ENCODE data around the gene GNPTAB. TPM values are rescaled to one million over a fixed set of nuclear protein-coding genes. Genes with fewer than 3 reads are reported as not detected.
A peak's percentile ranks its signal among the peaks of the same experiment; 100 is the strongest.

GNPTAB gene
- total and polyA plus RNA-seq, 2 of the 13 experiments (the other 11 are each of a cell fraction or from before 2014, with no cell fraction given), result 13.6 to 19.4 TPM

DNA sequence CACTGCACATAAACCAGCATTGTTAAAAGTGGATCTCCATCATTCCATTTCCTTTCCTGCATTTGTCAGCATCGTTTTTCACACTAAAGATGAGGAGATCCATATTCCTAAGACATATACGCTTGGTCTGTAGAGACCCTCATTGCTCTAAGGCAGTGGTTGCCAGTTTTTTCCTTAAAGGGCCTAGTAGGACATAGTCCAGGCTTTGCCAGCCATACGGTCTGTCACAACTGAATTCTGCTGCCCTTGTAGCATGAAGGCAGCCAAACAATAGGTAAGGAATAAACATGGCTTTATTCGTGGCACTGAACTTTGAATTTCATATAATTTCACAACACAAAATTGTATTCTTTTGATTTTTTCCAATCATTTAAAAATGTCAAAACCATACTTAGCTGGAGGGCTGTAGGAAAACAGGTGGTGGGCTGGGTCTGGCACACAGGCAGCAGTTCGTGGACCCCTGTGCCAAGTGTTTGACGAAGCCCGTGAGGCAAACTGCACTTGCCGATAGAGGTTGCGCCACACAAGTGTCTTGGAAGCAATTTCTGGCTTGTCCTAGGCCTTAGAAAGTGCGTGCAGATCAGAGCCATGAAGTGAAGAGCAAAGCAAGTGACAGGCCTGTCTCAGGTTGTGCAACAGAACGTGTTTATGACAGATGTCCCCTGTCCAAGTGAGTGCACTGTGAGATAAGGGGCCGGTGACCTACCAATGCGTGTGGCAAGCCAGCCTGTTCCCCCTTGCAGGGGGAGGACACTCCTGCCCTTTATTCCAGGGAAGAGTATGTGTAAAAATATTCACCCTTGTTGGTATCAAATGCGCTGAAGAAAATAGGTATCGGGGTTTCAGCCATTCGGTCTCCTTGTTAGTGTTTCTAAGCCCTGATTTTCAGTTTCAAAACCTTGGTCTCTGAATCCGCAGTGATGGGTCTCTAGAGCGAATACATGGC is 134.2 kb downstream of the GNPTAB start (continued):
- TF ChIP-seq, protein P1, sequence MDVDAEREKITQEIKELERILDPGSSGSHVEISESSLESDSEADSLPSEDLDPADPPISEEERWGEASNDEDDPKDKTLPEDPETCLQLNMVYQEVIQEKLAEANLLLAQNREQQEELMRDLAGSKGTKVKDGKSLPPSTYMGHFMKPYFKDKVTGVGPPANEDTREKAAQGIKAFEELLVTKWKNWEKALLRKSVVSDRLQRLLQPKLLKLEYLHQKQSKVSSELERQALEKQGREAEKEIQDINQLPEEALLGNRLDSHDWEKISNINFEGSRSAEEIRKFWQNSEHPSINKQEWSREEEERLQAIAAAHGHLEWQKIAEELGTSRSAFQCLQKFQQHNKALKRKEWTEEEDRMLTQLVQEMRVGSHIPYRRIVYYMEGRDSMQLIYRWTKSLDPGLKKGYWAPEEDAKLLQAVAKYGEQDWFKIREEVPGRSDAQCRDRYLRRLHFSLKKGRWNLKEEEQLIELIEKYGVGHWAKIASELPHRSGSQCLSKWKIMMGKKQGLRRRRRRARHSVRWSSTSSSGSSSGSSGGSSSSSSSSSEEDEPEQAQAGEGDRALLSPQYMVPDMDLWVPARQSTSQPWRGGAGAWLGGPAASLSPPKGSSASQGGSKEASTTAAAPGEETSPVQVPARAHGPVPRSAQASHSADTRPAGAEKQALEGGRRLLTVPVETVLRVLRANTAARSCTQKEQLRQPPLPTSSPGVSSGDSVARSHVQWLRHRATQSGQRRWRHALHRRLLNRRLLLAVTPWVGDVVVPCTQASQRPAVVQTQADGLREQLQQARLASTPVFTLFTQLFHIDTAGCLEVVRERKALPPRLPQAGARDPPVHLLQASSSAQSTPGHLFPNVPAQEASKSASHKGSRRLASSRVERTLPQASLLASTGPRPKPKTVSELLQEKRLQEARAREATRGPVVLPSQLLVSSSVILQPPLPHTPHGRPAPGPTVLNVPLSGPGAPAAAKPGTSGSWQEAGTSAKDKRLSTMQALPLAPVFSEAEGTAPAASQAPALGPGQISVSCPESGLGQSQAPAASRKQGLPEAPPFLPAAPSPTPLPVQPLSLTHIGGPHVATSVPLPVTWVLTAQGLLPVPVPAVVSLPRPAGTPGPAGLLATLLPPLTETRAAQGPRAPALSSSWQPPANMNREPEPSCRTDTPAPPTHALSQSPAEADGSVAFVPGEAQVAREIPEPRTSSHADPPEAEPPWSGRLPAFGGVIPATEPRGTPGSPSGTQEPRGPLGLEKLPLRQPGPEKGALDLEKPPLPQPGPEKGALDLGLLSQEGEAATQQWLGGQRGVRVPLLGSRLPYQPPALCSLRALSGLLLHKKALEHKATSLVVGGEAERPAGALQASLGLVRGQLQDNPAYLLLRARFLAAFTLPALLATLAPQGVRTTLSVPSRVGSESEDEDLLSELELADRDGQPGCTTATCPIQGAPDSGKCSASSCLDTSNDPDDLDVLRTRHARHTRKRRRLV (CRISPR knock-in tag; IDR thresholded peaks at IDR 0.05), result no peak
- TF ChIP-seq KDM2A (CRISPR knock-in tag; IDR thresholded peaks at IDR 0.05; ENCODE audit: borderline replicate concordance, low read depth), result 0 out of 2 replicates have a peak, but pooled peaks have one; percentile 2
- 0 out of 2 replicates have a peak, but pooled peaks have one; percentile 63 for TF ChIP-seq KDM4B (CRISPR knock-in tag; IDR thresholded peaks at IDR 0.05)
- TF ChIP-seq, protein P2, sequence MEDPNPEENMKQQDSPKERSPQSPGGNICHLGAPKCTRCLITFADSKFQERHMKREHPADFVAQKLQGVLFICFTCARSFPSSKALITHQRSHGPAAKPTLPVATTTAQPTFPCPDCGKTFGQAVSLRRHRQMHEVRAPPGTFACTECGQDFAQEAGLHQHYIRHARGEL (CRISPR knock-in tag; IDR thresholded peaks at IDR 0.05), result no peak
- no peak for TF ChIP-seq KDM5B (CRISPR knock-in tag; IDR thresholded peaks at IDR 0.05; ENCODE audit: borderline replicate concordance)
- TF ChIP-seq, protein P3, sequence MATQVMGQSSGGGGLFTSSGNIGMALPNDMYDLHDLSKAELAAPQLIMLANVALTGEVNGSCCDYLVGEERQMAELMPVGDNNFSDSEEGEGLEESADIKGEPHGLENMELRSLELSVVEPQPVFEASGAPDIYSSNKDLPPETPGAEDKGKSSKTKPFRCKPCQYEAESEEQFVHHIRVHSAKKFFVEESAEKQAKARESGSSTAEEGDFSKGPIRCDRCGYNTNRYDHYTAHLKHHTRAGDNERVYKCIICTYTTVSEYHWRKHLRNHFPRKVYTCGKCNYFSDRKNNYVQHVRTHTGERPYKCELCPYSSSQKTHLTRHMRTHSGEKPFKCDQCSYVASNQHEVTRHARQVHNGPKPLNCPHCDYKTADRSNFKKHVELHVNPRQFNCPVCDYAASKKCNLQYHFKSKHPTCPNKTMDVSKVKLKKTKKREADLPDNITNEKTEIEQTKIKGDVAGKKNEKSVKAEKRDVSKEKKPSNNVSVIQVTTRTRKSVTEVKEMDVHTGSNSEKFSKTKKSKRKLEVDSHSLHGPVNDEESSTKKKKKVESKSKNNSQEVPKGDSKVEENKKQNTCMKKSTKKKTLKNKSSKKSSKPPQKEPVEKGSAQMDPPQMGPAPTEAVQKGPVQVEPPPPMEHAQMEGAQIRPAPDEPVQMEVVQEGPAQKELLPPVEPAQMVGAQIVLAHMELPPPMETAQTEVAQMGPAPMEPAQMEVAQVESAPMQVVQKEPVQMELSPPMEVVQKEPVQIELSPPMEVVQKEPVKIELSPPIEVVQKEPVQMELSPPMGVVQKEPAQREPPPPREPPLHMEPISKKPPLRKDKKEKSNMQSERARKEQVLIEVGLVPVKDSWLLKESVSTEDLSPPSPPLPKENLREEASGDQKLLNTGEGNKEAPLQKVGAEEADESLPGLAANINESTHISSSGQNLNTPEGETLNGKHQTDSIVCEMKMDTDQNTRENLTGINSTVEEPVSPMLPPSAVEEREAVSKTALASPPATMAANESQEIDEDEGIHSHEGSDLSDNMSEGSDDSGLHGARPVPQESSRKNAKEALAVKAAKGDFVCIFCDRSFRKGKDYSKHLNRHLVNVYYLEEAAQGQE (IDR thresholded peaks at IDR 0.05; ENCODE audit: borderline replicate concordance in 1 of 2, low read depth in 1 of 2, low read length in 2 of 2), result no peak; a peak in 1 of 4 replicates
- peak; percentile 25; the same call in 1 of the 2 replicates for TF ChIP-seq ZNF629 (CRISPR knock-in tag; conservative IDR thresholded peaks at IDR 0.05)
- TF ChIP-seq RCOR2 (CRISPR knock-in tag; IDR thresholded peaks at IDR 0.05), result no peak; the same call in 1 of the 2 replicates
- TF ChIP-seq, protein P4, sequence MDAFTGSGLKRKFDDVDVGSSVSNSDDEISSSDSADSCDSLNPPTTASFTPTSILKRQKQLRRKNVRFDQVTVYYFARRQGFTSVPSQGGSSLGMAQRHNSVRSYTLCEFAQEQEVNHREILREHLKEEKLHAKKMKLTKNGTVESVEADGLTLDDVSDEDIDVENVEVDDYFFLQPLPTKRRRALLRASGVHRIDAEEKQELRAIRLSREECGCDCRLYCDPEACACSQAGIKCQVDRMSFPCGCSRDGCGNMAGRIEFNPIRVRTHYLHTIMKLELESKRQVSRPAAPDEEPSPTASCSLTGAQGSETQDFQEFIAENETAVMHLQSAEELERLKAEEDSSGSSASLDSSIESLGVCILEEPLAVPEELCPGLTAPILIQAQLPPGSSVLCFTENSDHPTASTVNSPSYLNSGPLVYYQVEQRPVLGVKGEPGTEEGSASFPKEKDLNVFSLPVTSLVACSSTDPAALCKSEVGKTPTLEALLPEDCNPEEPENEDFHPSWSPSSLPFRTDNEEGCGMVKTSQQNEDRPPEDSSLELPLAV (CRISPR knock-in tag; conservative IDR thresholded peaks at IDR 0.05; ENCODE audit: low read depth), result no peak
- no peak for TF ChIP-seq MYNN (CRISPR knock-in tag; IDR thresholded peaks at IDR 0.05; ENCODE audit: low read depth)
- TF ChIP-seq NFKBIZ (CRISPR knock-in tag; IDR thresholded peaks at IDR 0.05), result 0 out of 2 replicates have a peak, but pooled peaks have one; percentile 28
- no peak for TF ChIP-seq ZNF530 (CRISPR knock-in tag; IDR thresholded peaks at IDR 0.05; ENCODE audit: low read depth)
- TF ChIP-seq ZNF570 (CRISPR knock-in tag; IDR thresholded peaks at IDR 0.05; ENCODE audit: borderline replicate concordance), result no peak
